HG03159 (cell line): ENCODE measurements around the gene PSD4.
A peak's percentile ranks its signal among the peaks of the same experiment; 100 is the strongest.

Experiments used
- ATAC-seq: cut with Tn5 transposase; IDR thresholded peaks from one replicate; pipeline ENCODE4 v1.9.1; 2021; ENCODE audit warnings: mild to moderate bottlenecking, moderate library complexity; ENCODE audit not compliant: unreplicated experiment

The PSD4 gene

DNA sequence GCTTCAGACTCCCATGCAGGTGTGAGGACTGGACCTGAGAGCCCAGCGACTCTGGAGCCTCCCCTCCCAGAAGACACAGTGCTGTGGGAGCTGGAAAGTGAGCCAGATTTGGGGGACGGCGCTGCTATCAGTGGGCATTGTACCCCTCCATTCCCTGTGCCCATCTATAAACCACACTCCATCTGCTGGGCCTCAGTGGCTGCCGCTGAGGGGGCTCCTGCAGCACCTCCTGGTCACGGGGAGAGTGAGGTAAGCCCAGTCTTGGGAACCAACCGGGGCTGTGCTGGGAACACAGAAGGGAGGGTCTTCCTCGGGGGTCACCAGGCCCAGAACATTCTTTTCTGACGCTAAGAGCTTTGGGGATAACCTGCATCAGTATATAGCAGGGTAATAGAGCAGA is 9.5 kb downstream of the PSD4 start:
- ATAC-seq = no peak

DNA sequence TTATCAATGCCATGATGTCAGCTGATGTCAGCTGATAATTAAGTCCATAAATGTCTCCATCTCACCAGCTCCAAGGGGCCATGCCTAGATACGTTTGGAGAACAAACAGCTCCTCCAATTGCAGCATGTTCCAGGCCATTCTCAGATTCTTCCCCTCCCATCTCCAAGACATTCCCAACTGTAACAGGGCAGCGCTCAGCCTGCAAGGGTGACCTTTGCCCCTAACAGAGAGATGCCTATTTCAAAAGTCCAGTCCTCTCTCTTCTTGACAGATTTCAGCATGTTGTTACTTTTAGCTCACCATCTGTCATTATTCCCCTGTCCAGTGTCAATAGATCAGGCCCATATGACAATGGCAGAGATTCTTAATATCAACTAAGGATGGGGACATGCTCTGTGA is 9.9 kb downstream of the PSD4 start:
- ATAC-seq = no peak

DNA sequence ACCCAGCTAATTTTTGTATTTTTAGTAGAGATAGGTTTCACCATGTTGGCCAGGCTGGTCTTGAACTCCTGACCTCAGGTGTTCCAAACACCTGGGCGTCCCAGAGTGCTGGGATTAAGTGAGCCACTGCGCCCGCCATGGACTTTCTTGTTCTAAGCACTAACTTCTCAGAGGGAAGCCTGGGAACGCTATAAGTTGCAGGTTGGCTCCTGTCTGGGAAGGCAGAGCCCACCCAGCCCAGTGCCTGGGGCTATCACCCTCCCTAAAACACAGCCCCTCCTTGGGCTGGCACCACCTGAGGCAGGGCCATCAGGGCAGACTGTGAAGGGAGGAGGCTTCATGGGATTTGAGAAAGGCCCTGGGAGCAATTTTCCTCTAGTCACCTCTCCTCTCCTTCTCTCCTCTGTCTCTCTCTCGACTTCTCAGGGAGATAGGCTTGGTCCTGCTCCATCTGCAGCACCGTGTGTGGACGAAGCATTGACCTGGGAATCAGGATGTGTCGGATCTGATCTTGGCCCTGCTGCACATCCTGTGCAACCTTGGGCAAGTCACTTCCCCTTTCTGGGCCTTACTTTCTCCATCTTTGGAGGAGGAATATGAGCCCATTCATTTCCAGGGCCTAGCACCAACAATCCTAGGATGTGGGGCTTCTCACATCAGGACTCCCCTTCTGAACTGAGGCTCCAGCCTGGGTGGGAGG is 10.9 kb downstream of the PSD4 start:
- no peak for ATAC-seq

DNA sequence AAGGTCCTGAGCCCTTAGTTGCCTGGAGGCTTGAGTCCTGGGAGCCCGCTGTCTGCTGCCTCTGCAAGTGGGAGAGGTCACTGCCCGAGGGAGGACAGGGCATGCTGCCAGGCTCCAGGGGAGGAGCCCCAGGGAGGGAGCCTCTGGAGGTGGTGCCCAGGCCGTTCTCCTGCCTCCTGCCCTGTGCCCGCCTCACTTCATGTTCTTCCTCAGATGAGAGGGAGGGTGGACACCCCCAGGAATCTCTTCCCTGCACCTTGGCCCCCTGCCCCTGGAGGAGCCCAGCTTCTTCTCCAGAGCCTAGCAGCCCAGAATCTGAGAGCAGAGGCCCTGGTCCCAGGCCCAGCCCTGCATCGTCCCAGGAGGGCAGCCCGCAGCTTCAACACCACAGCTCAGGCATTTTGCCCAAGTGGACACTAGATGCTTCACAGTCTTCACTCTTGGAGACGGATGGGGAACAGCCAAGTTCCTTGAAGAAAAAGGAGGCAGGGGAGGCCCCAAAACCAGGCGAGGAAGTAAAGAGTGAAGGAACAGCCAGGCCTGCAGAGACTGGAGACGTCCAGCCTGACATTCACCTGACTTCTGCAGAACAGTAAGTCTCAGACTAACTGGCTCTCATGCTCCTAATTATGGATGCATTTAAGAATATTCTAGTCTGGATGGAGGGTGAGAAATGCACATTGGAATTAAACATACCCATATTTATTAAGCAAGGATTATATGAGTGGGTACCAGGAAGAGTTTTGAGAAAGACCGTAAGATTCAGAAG is 12.1 kb downstream of the PSD4 start:
- no peak for ATAC-seq

DNA sequence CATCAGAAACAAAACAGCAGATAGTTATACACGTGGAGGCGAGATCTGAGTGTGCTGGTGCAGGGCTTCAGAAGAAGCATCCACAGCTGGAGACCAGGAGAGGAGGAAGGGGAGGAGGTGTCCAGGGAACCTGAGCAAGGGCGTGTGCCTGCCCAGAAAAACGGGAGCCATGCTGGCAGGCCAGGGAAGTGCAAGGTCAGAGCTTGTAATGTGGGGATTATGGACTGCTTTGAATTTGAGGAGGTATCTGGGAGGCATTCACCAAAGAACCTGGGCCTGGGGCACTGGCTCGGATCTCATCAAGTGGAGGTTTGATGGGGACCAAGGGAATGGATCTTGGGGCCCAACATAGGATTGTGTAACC is 12.6 kb downstream of the PSD4 start:
- no peak for ATAC-seq

DNA sequence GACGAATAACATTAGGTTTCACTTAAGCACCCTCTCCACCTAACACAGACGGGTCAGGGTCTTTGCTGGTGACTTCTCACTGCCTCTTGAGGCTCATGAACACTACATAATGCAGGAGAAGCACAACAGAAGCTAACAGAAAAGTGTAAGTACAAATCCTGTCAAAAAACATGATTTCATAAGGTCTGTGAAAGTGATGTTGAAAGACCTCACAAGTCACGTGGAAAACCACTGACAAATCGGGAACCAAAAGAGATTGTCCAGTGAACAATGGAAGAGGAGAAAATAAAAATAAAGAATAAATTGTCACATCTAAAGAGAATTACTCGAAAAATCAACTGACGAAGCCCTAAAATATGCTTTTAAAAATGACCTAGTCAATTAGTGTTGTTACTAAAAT is 14.0 kb downstream of the PSD4 start:
- ATAC-seq = no peak

DNA sequence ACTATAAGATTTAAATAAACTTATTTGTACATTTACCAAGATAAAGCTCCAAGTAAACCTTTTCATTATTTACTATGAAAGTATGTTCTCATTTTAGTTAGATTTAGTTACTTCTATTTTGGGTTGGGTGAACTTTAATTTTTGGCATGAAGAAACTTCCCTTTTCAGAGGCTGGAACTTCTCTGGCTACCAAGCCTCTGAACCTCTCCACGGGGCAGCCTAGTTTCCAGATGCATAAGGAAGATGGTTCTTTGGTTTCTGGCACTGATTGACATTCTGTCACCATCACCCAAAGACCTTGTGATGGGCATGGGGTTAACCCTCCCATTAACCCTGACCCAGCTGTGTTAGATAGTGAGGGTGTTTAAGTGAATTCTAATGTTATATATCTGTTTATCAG is 17.1 kb downstream of the PSD4 start:
- ATAC-seq = no peak

DNA sequence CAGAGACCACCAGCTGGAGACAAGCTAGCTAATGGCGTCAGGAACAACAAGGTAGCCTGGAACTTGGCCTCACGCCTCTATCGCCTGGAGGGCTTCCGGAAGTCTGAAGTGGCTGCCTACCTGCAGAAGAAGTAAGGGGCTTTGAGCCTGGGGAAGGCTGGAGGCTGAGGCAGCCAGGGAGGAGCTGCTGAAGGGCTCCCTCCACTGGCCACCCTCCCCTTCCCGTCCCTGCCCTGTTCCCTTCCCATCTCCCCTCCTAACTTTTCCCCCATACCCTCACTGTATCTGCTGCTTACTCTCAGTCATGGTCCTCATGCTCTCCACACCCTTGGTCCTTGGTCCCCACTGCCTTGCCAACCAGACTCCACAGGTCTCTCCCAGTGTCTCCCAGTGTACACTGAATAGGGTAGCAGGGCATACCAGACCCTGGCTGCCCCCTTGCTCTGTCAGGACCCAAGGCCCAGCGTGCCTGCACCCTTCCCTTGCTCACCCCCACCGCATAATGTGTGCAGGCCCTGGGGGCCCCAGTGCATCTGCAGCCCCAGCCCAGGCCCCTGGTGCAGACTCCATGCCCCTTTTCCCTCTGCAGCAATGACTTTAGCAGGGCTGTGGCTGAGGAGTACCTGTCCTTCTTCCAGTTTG is 18.8 kb downstream of the PSD4 start:
- ATAC-seq = no peak

DNA sequence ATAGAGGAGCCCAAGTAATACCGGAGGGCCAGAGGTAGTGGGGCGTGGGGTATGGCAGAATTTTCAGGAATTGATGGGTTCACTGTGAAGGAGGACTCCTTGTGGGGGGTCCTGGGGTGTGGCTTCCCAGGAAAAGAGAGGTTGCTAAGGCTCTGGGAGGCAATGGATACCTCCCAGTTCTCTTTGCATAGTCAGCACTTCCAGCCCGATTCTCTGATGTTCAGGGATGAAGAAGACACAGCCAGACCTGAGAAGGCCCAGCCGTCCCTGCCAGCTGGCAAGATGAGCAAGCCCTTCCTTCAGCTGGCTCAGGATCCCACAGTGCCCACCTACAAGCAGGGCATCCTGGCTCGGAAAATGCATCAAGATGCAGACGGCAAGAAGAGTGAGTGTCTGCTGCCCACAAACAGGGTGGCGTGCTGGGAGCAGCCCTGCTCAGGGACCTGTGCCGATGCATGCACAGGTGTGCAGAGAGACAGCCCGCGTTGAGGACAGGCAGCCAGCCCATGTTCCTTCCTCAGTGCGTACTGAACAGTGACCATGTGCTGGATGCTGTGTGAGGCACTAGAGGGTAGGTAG is 22.2 kb downstream of the PSD4 start:
- ATAC-seq = no peak

DNA sequence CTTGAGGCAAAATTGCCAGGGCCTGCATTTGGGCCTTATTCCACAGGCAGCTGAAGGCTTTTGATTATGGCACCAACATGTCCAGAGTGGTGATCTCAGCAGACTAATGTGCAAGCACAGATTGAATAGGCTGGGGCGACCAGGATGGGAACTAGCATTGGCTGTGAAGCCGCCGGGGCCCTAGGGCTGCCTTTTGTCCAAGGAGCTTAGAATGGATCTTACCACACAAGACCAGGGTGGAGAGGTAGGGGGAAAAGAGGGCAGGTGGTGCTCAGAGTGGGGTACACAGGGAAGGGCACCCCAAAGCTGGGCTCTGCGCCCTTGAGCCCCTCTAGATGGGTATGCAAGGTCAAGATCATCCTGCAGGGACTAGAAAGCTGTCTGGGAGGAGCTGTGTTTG is 23.1 kb downstream of the PSD4 start:
- ATAC-seq = no peak

GRCh38 chr2:113197347-113198047 is 23.7 kb downstream of the PSD4 start:
- no peak for ATAC-seq

DNA sequence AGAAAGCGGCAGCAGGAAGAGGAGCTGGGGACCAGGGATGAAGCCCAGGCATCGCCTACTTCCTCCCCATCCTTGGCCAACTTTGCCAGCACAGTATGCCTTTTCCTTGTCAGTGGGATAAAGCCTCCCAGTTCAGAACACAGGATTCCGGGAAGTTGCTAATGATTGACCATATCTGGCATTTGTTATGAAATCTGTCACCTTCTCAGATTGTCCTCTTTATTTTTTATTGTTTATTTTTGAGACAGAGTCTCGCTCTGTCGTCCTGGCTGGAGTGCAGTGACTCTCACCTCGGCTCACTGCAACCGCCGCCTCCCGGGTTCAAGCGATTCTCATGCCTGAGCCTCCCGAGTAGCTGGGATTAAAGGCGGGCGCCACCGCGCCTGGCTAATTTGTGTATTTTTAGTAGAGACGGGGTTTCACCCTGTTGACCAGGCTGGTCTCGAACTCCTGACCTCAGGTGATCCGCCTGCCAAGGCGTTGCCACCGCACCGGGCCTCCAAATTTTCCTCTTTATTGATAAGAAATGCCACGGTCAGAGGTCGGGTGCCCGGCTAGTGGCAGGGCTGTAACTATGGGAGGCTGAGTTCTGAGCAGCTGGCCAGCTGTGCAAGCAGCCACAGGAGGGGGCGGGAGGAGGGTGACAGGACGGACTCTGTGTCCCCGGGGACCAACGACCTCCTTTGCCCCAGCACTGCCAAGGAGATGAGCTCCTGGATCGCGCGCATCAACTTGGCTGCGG is 24.4 kb downstream of the PSD4 start:
- no peak for ATAC-seq

DNA sequence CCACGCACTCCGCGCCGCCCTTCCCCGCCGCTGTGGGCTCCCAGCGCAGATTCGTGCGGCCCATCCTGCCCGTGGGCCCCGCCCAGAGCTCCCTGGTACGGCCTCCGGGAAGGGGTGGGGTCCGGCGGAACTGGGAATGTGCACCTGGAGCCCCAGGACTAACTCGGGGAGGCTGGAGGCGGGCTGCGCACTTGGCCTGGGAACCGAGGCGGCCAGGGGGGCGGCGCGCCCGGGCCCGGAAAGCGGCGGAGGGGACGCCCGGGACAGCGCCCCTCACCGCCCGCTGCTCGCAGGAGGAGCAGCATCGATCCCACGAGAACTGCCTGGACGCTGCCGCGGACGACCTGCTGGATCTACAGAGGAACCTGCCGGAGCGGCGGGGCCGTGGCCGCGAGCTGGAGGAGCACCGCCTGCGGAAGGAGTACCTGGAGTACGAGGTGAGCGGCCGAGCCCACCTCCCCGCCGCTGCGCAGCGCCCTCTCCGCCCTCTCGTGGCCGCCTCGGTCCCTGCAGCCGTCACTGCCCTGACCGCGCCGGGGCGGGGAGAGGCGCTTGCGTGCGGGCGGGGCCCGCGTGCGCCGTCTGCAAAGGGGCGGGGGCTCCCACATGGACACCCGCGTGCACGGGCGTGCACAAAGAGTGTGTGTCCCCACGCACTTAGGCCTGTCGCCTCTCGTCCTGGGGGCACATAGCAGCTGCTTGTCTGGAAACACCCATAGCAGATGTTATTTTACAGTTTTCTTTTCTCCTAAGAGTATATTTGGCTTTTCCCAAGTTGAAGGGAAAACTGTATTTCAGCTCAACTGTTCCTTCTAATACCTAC is 25.2 kb downstream of the PSD4 start:
- ATAC-seq = peak; percentile 75

- ATAC-seq = no peak
Measured at GRCh38 chr2:113200236-113200635, 26.5 kb downstream of the PSD4 start.

GRCh38 chr2:113200736-113201490 is 27.1 kb downstream of the PSD4 start:
- ATAC-seq = no peak

- no peak for ATAC-seq
Measured at GRCh38 chr2:113201496-113202304, 27.9 kb downstream of the PSD4 start.

GRCh38 chr2:113202305-113203216 is 28.8 kb downstream of the PSD4 start:
- ATAC-seq = no peak
